ENCODE measurements around the gene GLG1. TPM values are rescaled to one million over a fixed set of nuclear protein-coding genes. Genes with fewer than 3 reads are reported as not detected.
A peak's percentile ranks its signal among the peaks of the same experiment; 100 is the strongest.

The GLG1 gene
- total RNA-seq, 1 experiment from 2014 or later = 135 TPM

DNA sequence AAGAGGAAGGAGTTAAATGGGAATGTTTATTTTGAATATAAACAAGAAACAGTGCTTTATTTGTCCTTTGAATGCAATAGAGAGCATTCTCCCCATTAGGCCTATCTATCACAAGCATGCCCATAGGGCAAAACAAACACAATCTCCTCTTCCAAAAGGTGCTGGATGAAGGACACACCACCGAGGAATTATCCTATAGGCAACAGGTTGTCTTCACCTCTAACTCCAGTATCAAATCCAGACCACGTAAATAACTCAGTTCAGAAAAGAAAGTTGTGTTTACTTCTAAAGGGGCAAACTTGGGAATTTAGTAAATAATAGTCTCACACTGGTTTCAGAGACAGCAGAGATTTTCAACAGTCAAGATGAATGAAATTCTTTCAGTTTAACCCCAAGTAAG, 101.9 kb downstream of the GLG1 start:
- Histone ChIP-seq H2BK5ac (ENCODE audit: insufficient read length, low read length) (no peak overlapping the region), H3T11ph (ENCODE audit: low read length) (no peak overlapping the region), H3K27me3 (ENCODE audit: insufficient read depth, low read length) (no peaks in the 10 kb centered on the region), H2BK20ac (ENCODE audit: low read depth, low read length, poor library complexity, severe bottlenecking) (no peak overlapping the region), H3K9ac (ENCODE audit: extremely low read depth, insufficient read length, low read length) (no peak overlapping the region), H3K23ac (ENCODE audit: insufficient read length, low read depth, low read length) (no peak overlapping the region), H3K79me1 (ENCODE audit: insufficient read depth, low read depth, low read length, poor library complexity, severe bottlenecking) (peaks cover 4% of the 10 kb centered on the region), H3K4me1 (ENCODE audit: insufficient read depth, low read length) (no peaks in the 10 kb centered on the region), H3K23me2 (ENCODE audit: insufficient read length, low read depth, low read length, poor library complexity, severe bottlenecking) (no peaks in the 10 kb centered on the region), H2BK15ac (ENCODE audit: low read depth, low read length) (no peak overlapping the region), H2BK120ac (ENCODE audit: low read depth, low read length, poor library complexity, severe bottlenecking) (no peak overlapping the region), H4K91ac (ENCODE audit: insufficient read length, low read depth, low read length) (no peak overlapping the region), H3K56ac (ENCODE audit: insufficient read length, low read depth, low read length) (no peak overlapping the region), H2AK5ac (ENCODE audit: insufficient read length, low read length) (no peak overlapping the region), H3K4ac (ENCODE audit: low read depth, low read length) (no peak overlapping the region), H4K20me1 (ENCODE audit: control insufficient read depth, insufficient read depth, insufficient read length) (no peaks in the 10 kb centered on the region), H3K4me2 (ENCODE audit: insufficient read depth, insufficient read length, low read length) (no peak overlapping the region), H3K27ac (ENCODE audit: insufficient read length, low read depth, low read length) (no peak overlapping the region), H3K79me2 (ENCODE audit: insufficient read depth, low read length) (no peaks in the 10 kb centered on the region), H3K14ac (ENCODE audit: insufficient read depth, low read length) (no peak overlapping the region), H2AFZ (ENCODE audit: low read length) (no peak overlapping the region), H2BK12ac (ENCODE audit: insufficient read length, low read depth, low read length) (no peak overlapping the region), H4K5ac (ENCODE audit: insufficient read length, low read depth, low read length) (no peak overlapping the region), H4K8ac (replicated peaks; ENCODE audit: insufficient read length, low read depth, low read length) (no peak overlapping the region), H3K18ac (ENCODE audit: insufficient read length, low read depth, low read length) (no peak overlapping the region), H3K9me3 (ENCODE audit: control insufficient read depth, low read depth, low read length) (no peaks in the 10 kb centered on the region)
- Mint-ChIP-seq H3K27ac (peak overlapping the region in 2 of 3 experiments; percentile 18 to 61; a peak in 3 of 7 replicates), H3K36me3 (ENCODE audit: insufficient read depth in 1 of 3, low read depth in 3 of 3) (peaks cover 12 to 43% (median 30%) of the 10 kb centered on the region in 3 experiments; a peak in 6 of 7 replicates), H3K4me1 (no peaks in the 10 kb centered on the region), H3K9me3 (no peaks in the 10 kb centered on the region), H3K4me3 (no peak overlapping the region), H3K27me3 (ENCODE audit: low read depth) (no peaks in the 10 kb centered on the region)
- WGBS (ENCODE audit: extremely low coverage, insufficient read length, low lambda C conversion rate) = no CpG with 5 or more reads among the region's 2 CpGs
- TF ChIP-seq, protein P1, sequence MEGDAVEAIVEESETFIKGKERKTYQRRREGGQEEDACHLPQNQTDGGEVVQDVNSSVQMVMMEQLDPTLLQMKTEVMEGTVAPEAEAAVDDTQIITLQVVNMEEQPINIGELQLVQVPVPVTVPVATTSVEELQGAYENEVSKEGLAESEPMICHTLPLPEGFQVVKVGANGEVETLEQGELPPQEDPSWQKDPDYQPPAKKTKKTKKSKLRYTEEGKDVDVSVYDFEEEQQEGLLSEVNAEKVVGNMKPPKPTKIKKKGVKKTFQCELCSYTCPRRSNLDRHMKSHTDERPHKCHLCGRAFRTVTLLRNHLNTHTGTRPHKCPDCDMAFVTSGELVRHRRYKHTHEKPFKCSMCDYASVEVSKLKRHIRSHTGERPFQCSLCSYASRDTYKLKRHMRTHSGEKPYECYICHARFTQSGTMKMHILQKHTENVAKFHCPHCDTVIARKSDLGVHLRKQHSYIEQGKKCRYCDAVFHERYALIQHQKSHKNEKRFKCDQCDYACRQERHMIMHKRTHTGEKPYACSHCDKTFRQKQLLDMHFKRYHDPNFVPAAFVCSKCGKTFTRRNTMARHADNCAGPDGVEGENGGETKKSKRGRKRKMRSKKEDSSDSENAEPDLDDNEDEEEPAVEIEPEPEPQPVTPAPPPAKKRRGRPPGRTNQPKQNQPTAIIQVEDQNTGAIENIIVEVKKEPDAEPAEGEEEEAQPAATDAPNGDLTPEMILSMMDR (conservative IDR thresholded peaks at IDR 0.05) = no peak
- no peak for DNase-seq

All from H9 (cell line).